ENCODE measurements around the gene PDC.

The PDC gene

DNA sequence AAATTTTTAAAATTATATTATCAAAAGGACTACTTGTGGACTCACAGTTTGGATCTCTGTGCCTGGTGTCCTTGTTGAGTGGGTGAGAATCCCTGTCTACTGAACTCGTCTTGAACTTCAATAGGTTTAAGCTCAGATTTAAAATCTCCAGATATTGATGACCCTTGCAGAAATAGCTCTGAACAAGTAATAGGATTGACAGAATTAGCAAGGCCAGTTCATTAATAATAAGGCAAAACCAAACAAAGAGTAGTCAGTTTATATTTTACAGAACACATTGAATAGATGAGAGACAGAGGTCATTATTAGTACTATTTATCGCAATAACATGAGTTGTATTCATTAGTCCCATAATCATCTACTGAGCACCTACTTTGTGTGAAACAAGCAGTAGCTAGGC is at the start of gene PDC:
Gene PDC, minus strand, starts transcription at position 101 of the 400 bp plus-strand sequence. CDS start 11,655 bp downstream, outside the sequence.
- no peak within 1 kb of the TSS for H3K27ac ChIP-seq (ENCODE audit: low read length)
- no peaks in the 10 kb centered on the region for H4K20me1 ChIP-seq (ENCODE audit: insufficient read depth, low read length)
- no peaks in the 10 kb centered on the region for H3K9me3 ChIP-seq (replicated peaks; ENCODE audit: insufficient read depth, low read length)
- H2AFZ ChIP-seq (ENCODE audit: low read length) = no peak within 1 kb of the TSS
- H3K9me2 ChIP-seq (replicated peaks; ENCODE audit: insufficient read depth, low read length) = no peaks in the 10 kb centered on the region
- no peak within 1 kb of the TSS for H3K4me2 ChIP-seq (ENCODE audit: low read depth, low read length)
- peaks cover 3% of the 10 kb centered on the region; the same call in 1 of the 2 replicates for H3K4me1 ChIP-seq (ENCODE audit: low read length)
- no peaks in the 10 kb centered on the region for H3K27me3 ChIP-seq (replicated peaks; ENCODE audit: insufficient read depth, low read length)
- H3K79me2 ChIP-seq (ENCODE audit: low read length) = no peaks in the 10 kb centered on the region
- no peaks in the 10 kb centered on the region for H3K36me3 ChIP-seq (replicated peaks; ENCODE audit: insufficient read depth, low read length)
- TF ChIP-seq EZH2 (optimal IDR thresholded peaks at IDR 0.05; ENCODE audit: low read depth, low read length) = no peak
- TF ChIP-seq CTCF (IDR thresholded peaks at IDR 0.05; ENCODE audit: low read length) = no peak
- TF ChIP-seq EZH2phosphoT487 (IDR thresholded peaks at IDR 0.05; ENCODE audit: low read length) = no peak
- H3K4me3 ChIP-seq (ENCODE audit: low read length) = no peak within 1 kb of the TSS
- DNase-seq = no peak
- no peak within 1 kb of the TSS for H3K9ac ChIP-seq (ENCODE audit: low read length)
- 0 out of 2 replicates have a peak, but pooled peaks cover 4% of the 10 kb centered on the region for H3F3A ChIP-seq (ENCODE audit: insufficient read depth, low read length)

GRCh38 chr1:186503190-186503589 is 42.3 kb upstream of the PDC start:
- Histone ChIP-seq H3K9ac (ENCODE audit: low read length) (no peak overlapping the region), H3K36me3 (replicated peaks; ENCODE audit: insufficient read depth, low read length) (no peaks in the 10 kb centered on the region), H3K4me2 (ENCODE audit: low read depth, low read length) (no peak overlapping the region), H3K9me3 (replicated peaks; ENCODE audit: insufficient read depth, low read length) (no peaks in the 10 kb centered on the region), H3K9me2 (replicated peaks; ENCODE audit: insufficient read depth, low read length) (no peaks in the 10 kb centered on the region), H3K27me3 (replicated peaks; ENCODE audit: insufficient read depth, low read length) (no peaks in the 10 kb centered on the region), H2AFZ (ENCODE audit: low read length) (no peak overlapping the region), H3K4me3 (ENCODE audit: low read length) (no peak overlapping the region), H3K27ac (ENCODE audit: low read length) (no peak overlapping the region), H3K4me1 (ENCODE audit: low read length) (no peaks in the 10 kb centered on the region), H4K20me1 (ENCODE audit: insufficient read depth, low read length) (no peaks in the 10 kb centered on the region), H3K79me2 (ENCODE audit: low read length) (no peaks in the 10 kb centered on the region), H3F3A (ENCODE audit: insufficient read depth, low read length) (no peaks in the 10 kb centered on the region)
- DNase-seq = no peak
- TF ChIP-seq EZH2 (optimal IDR thresholded peaks at IDR 0.05; ENCODE audit: low read depth, low read length) (no peak), CTCF (IDR thresholded peaks at IDR 0.05; ENCODE audit: low read length) (no peak), EZH2phosphoT487 (IDR thresholded peaks at IDR 0.05; ENCODE audit: low read length) (no peak)

DNA sequence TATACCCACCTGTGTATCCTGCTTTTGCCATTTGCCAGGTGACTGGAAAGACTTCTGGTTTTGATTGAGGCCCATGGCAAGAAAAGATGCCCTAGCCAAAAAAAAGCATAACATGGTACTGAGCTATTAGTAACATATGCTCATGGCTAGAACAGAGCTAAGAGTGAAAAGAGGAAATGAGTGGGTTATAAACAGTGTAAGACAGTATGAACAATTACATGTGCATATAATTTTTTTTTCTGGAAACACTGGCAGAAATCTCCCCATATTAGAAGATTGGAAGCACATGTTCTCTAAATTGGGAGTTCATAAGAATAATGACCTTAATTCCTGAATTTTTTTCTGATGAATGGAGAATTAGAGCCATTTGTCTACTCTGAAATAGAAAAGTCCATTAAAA is 41.2 kb upstream of the PDC start:
- no peak overlapping the region for H2AFZ ChIP-seq (ENCODE audit: low read length)
- no peak for DNase-seq
- no peaks in the 10 kb centered on the region for H3K36me3 ChIP-seq (replicated peaks; ENCODE audit: insufficient read depth, low read length)
- H3K4me1 ChIP-seq (ENCODE audit: low read length) = no peaks in the 10 kb centered on the region
- no peaks in the 10 kb centered on the region for H3K9me2 ChIP-seq (replicated peaks; ENCODE audit: insufficient read depth, low read length)
- no peak for TF ChIP-seq EZH2 (optimal IDR thresholded peaks at IDR 0.05; ENCODE audit: low read depth, low read length)
- TF ChIP-seq EZH2phosphoT487 (IDR thresholded peaks at IDR 0.05; ENCODE audit: low read length) = no peak
- no peaks in the 10 kb centered on the region for H3K27me3 ChIP-seq (replicated peaks; ENCODE audit: insufficient read depth, low read length)
- H4K20me1 ChIP-seq (ENCODE audit: insufficient read depth, low read length) = no peaks in the 10 kb centered on the region
- H3K4me2 ChIP-seq (ENCODE audit: low read depth, low read length) = no peak overlapping the region
- no peaks in the 10 kb centered on the region for H3F3A ChIP-seq (ENCODE audit: insufficient read depth, low read length)
- H3K4me3 ChIP-seq (ENCODE audit: low read length) = no peak overlapping the region
- H3K9me3 ChIP-seq (replicated peaks; ENCODE audit: insufficient read depth, low read length) = no peaks in the 10 kb centered on the region
- H3K27ac ChIP-seq (ENCODE audit: low read length) = no peak overlapping the region
- H3K79me2 ChIP-seq (ENCODE audit: low read length) = no peaks in the 10 kb centered on the region
- no peak overlapping the region for H3K9ac ChIP-seq (ENCODE audit: low read length)

DNA sequence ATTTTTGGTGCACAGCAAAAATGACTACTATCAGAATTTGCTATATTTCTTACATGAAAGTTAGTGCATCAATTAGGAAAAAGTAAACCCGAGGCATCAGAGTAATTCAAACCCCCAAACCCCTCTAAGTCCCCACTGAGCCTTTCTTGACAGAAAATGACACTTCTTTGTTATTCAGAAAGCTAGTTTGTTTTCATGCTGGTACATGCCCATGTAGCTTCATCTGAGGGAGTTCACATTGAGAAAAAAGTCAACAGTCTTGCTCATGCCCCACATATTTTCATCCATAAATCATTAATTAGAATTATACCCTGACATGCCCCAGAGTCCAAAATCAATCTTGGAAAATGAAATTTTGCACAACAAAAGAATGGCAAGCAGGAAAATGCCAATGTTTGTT is 39.9 kb upstream of the PDC start:
- no peaks in the 10 kb centered on the region for H3K79me2 ChIP-seq (ENCODE audit: low read length)
- no peaks in the 10 kb centered on the region for H4K20me1 ChIP-seq (ENCODE audit: insufficient read depth, low read length)
- no peak for DNase-seq
- H3K27ac ChIP-seq (ENCODE audit: low read length) = no peak overlapping the region
- TF ChIP-seq EZH2 (optimal IDR thresholded peaks at IDR 0.05; ENCODE audit: low read depth, low read length) = no peak
- no peak for TF ChIP-seq CTCF (IDR thresholded peaks at IDR 0.05; ENCODE audit: low read length)
- TF ChIP-seq EZH2phosphoT487 (IDR thresholded peaks at IDR 0.05; ENCODE audit: low read length) = no peak
- H2AFZ ChIP-seq (ENCODE audit: low read length) = no peak overlapping the region
- H3K9ac ChIP-seq (ENCODE audit: low read length) = no peak overlapping the region
- H3F3A ChIP-seq (ENCODE audit: insufficient read depth, low read length) = no peaks in the 10 kb centered on the region
- H3K4me1 ChIP-seq (ENCODE audit: low read length) = no peaks in the 10 kb centered on the region
- no peaks in the 10 kb centered on the region for H3K9me3 ChIP-seq (replicated peaks; ENCODE audit: insufficient read depth, low read length)
- H3K36me3 ChIP-seq (replicated peaks; ENCODE audit: insufficient read depth, low read length) = no peaks in the 10 kb centered on the region
- no peak overlapping the region for H3K4me2 ChIP-seq (ENCODE audit: low read depth, low read length)
- H3K27me3 ChIP-seq (replicated peaks; ENCODE audit: insufficient read depth, low read length) = no peaks in the 10 kb centered on the region
- no peaks in the 10 kb centered on the region for H3K9me2 ChIP-seq (replicated peaks; ENCODE audit: insufficient read depth, low read length)
- no peak overlapping the region for H3K4me3 ChIP-seq (ENCODE audit: low read length)
